GM12878 (cell line): Measurements from ENCODE around the gene SDC1. TPM values are rescaled to one million over a fixed set of nuclear protein-coding genes. Genes with fewer than 3 reads are reported as not detected.

Experiments used
- ATAC-seq: fragments of 200-7000 bp; cut with Tn5 transposase; 3 replicates; pipeline ENCODE4 v1.9.1; 2020; ENCODE audit warnings: mild to moderate bottlenecking, moderate library complexity
- BruUV-seq: library from RNA; stranded (reverse); fragments of 400-500 nt; replicated peaks from 2 replicates; lab custom pipeline; 2021; lab: Mats Ljungman, UMichigan
- CTCF ChIA-PET: fragments of 300-600 bp; sonication (Branson Sonifier 250); formaldehyde crosslinking; extraction: SDS; loops from one replicate; lab custom pipeline; 2021; ENCODE audit warnings: inconsistent platforms; lab: Yijun Ruan, JAX
- POLR2A ChIA-PET: fragments of 350-600 bp; formaldehyde crosslinking; extraction: SDS; loops from one replicate; lab custom pipeline; 2021; ENCODE audit warnings: inconsistent platforms; lab: Charles Lee
- RAD21 ChIA-PET: fragments of 300-600 bp; sonication (Branson Sonifier 250); formaldehyde crosslinking; loops from one replicate; lab custom pipeline; 2023; ENCODE audit warnings: antibody characterized with exemption; ENCODE audit not compliant: unreplicated experiment; lab: Charles Lee
- SMC1A ChIA-PET: fragments of 300-600 bp; sonication (Branson Sonifier 250); formaldehyde crosslinking; loops from one replicate; lab custom pipeline; 2023; ENCODE audit not compliant: unreplicated experiment, uncharacterized antibody; lab: Charles Lee
- DNase-seq: peaks from one replicate; pipeline ENCODE4 v3.0.0-alpha.2; 2011; ENCODE audit warnings: low read depth, low spot score
- FAIRE-seq: peaks from 3 replicates; lab custom pipeline; 2011; peaks lifted over from hg19 to GRCh38; lab: Jason Lieb, UNC
- H2AFZ ChIP-seq: 2 replicates; pipeline ENCODE4 v1.6.0; 2011; ENCODE audit warnings: low read depth, low read length, control low read depth; ENCODE audit not compliant: control insufficient read depth
- H3K27ac ChIP-seq: 2 replicates; pipeline ENCODE4 v1.5.1; 2011; ENCODE audit warnings: control low read depth; ENCODE audit not compliant: control insufficient read depth, insufficient read depth
- H3K27me3 ChIP-seq, 2 experiments: replicated peaks in 1 of 2; 2 replicates each; pipeline versions ENCODE4 v1.6.0 to v1.6.1; 2011; ENCODE audit warnings: low read length in 1 of 2; ENCODE audit not compliant: control insufficient read depth in 2 of 2, insufficient read depth in 2 of 2
- H3K36me3 ChIP-seq, 2 experiments: 2 replicates each; pipeline ENCODE4 v1.5.1; 2011; ENCODE audit warnings: low read length in 1 of 2; ENCODE audit not compliant: control insufficient read depth in 2 of 2, insufficient read depth in 2 of 2
- H3K4me1 ChIP-seq: 2 replicates; pipeline ENCODE4 v1.6.1; 2011; ENCODE audit warnings: mild to moderate bottlenecking, low read length, moderate library complexity, mixed read lengths; ENCODE audit not compliant: control insufficient read depth, insufficient read depth
- H3K4me2 ChIP-seq: 2 replicates; pipeline ENCODE4 v1.6.0; 2011; ENCODE audit warnings: control low read depth; ENCODE audit not compliant: control insufficient read depth, insufficient read depth
- H3K4me3 ChIP-seq: fragments of 200-600 bp; sonication (generic); 2 replicates; pipeline ENCODE4 v1.5.1; 2016
- H3K79me2 ChIP-seq: 2 replicates; pipeline ENCODE4 v1.6.0; 2011; ENCODE audit warnings: low read length; ENCODE audit not compliant: control insufficient read depth, insufficient read depth
- H3K9ac ChIP-seq: 2 replicates; pipeline ENCODE4 v1.8.0; 2011; ENCODE audit warnings: low read length, control low read depth, mixed read lengths; ENCODE audit not compliant: control insufficient read depth, insufficient read depth
- H3K9me3 ChIP-seq: replicated peaks from 3 replicates; pipeline ENCODE4 v1.5.1; 2011; ENCODE audit warnings: mild to moderate bottlenecking, low read length; ENCODE audit not compliant: control insufficient read depth, insufficient read depth
- H4K20me1 ChIP-seq: 2 replicates; pipeline ENCODE4 v1.6.0; 2011; ENCODE audit not compliant: control insufficient read depth, insufficient read depth
- ASH2L ChIP-seq: fragments of 300-600, 200-600 bp; sonication (generic); IDR thresholded peaks from 2 replicates; pipeline ENCODE4 v1.6.1; 2017; ENCODE audit warnings: low read depth, mild to moderate bottlenecking, borderline replicate concordance
- ATF7 ChIP-seq: fragments of 450-650 bp; IDR thresholded peaks from 2 replicates; pipeline ENCODE4 v1.6.1; 2016; ENCODE audit warnings: low read depth, mild to moderate bottlenecking
- E4F1 ChIP-seq: fragments of 450-650 bp; IDR thresholded peaks from 2 replicates; pipeline ENCODE4 v1.6.1; 2018; ENCODE audit warnings: borderline replicate concordance, mild to moderate bottlenecking; ENCODE audit not compliant: partially characterized antibody
- EP300 ChIP-seq, 2 experiments: fragments of 150-350 bp in 1 of 2; IDR thresholded peaks; 2 replicates each; pipeline ENCODE4 v1.6.1; 2011 to 2012; ENCODE audit warnings: low read depth in 2 of 2, low read length in 2 of 2, borderline replicate concordance in 1 of 2, improper control_type of control experiment in 1 of 2, inconsistent platforms in 1 of 2; ENCODE audit not compliant: control insufficient read depth in 1 of 2
- IKZF1 ChIP-seq: fragments of 450-650 bp; conservative IDR thresholded peaks from 2 replicates; pipeline ENCODE4 v1.6.1; 2017; ENCODE audit warnings: antibody characterized with exemption, mild to moderate bottlenecking
- MLLT1 ChIP-seq: fragments of 450-650 bp; IDR thresholded peaks from 2 replicates; pipeline ENCODE4 v1.6.1; 2016; ENCODE audit warnings: mild to moderate bottlenecking
- MYC ChIP-seq: IDR thresholded peaks from 2 replicates; pipeline ENCODE4 v1.6.1; 2011; ENCODE audit warnings: mild to moderate bottlenecking, low read length, moderate library complexity, inconsistent platforms; ENCODE audit not compliant: insufficient read depth, insufficient replicate concordance, insufficient read length, severe bottlenecking
- RAD51 ChIP-seq: fragments of 450-650 bp; IDR thresholded peaks from 2 replicates; pipeline ENCODE4 v1.6.1; 2016; ENCODE audit warnings: moderate library complexity, mild to moderate bottlenecking, inconsistent platforms
- RUNX3 ChIP-seq: IDR thresholded peaks from 2 replicates; pipeline ENCODE4 v1.6.1; 2012; ENCODE audit warnings: low read length, inconsistent platforms
- SRF ChIP-seq, 2 experiments: IDR thresholded peaks; 2 replicates each; pipeline ENCODE4 v1.6.1; 2011; ENCODE audit warnings: low read depth in 2 of 2, low read length in 2 of 2, mild to moderate bottlenecking in 1 of 2, moderate library complexity in 1 of 2
- TCF12 ChIP-seq: IDR thresholded peaks from 2 replicates; pipeline ENCODE4 v1.6.1; 2011; ENCODE audit warnings: low read depth, mild to moderate bottlenecking, low read length
- TCF3 ChIP-seq: IDR thresholded peaks from 2 replicates; pipeline ENCODE4 v1.6.1; 2012; ENCODE audit warnings: low read depth, mild to moderate bottlenecking, low read length, borderline replicate concordance; ENCODE audit not compliant: insufficient read depth
- USF2 ChIP-seq: IDR thresholded peaks from 2 replicates; pipeline ENCODE4 v1.6.1; 2011; ENCODE audit warnings: low read depth, low read length, improper control_type of control experiment, borderline replicate concordance
- ZNF24 ChIP-seq: fragments of 450-650 bp; IDR thresholded peaks from 2 replicates; pipeline ENCODE4 v1.6.1; 2017; ENCODE audit warnings: antibody characterized with exemption, mild to moderate bottlenecking
- ZNF592 ChIP-seq: fragments of 450-650 bp; IDR thresholded peaks from 2 replicates; pipeline ENCODE4 v1.6.1; 2017; ENCODE audit warnings: mild to moderate bottlenecking, moderate library complexity
- WGBS: methylation state at CpG from one replicate; pipeline ENCODE4 v1.1.6; 2016; ENCODE audit warnings: low lambda C conversion rate; ENCODE audit not compliant: insufficient replicate concordance, insufficient coverage; ENCODE audit errors: missing lambda C conversion rate; 5-methylcytosine and 5-hydroxymethylcytosine counted together
- in situ Hi-C: fragments of 300-500 bp; cut with MboI; formaldehyde crosslinking; loops from 9 replicates; pipeline ENCODE4 v1.14.3; 2018; ENCODE audit warnings: mixed read lengths
- intact Hi-C: fragments of 100-400 bp; cut with micrococcal nuclease; formaldehyde crosslinking; loops from one replicate; pipeline ENCODE4 v1.14.2; 2022; ENCODE audit not compliant: unreplicated experiment
- polyA plus RNA-seq, 11 experiments: library from polyadenylated mRNA; depleted of rRNA in 4 of 11; unstranded in 6 of 11; stranded (reverse) in 5 of 11; fragments of >200 nt; fragmentation: Nextera tagmentation in 4 of 11; fragmentation: Illumina TruSeq in 1 of 11; extraction: Ambion mirVana in 4 of 11; extraction: Trizol in 1 of 11; gene quantifications; 1 replicate in 1 of 11; 2 replicates in 10 of 11; pipeline versions ENCODE4 v1.2.1 to v1.2.3, GENCODE V29; 2011 to 2016; ENCODE audit warnings: inconsistent platforms in 2 of 11, missing spikeins in 2 of 11, low read depth in 1 of 11
- total RNA-seq, 4 experiments: library from RNA; depleted of rRNA in 3 of 4; stranded (reverse); fragments of >200 nt in 3 of 4; fragmentation: Illumina TruSeq in 1 of 4; extraction: Trizol in 1 of 4; gene quantifications; 2 replicates each; pipeline versions ENCODE4 v1.2.1 to v1.2.3, GENCODE V29; 2013 to 2021

Gene SDC1
- total and polyA plus RNA-seq, 10 of the 15 experiments (the other 5 are each of a cell fraction or from before 2014, with no cell fraction given): 0.85 to 36.8 (median 23.7) TPM

- in situ Hi-C loops: no loop called here
- Histone ChIP-seq H3K9me3 (no peaks in the 10 kb centered on the region), H3K4me2 (no peak overlapping the region), H3K79me2 (no peaks in the 10 kb centered on the region), H4K20me1 (no peaks in the 10 kb centered on the region), H3K4me1 (peaks cover 14% of the 10 kb centered on the region), H3K9ac (no peak overlapping the region), H3K27me3 (no peaks in the 10 kb centered on the region; a peak in 1 of 4 replicates), H3K36me3 (no peaks in the 10 kb centered on the region), H3K4me3 (no peak overlapping the region), H3K27ac (no peak overlapping the region), H2AFZ (no peak overlapping the region)
- POLR2A ChIA-PET: interaction anchor here (0.6 to 1.4 kb wide), 3 partner anchors 16 to 107 kb away, joined by 3 to 4 read pairs (median 4); no protein-coding TSS in a partner anchor
- ATAC-seq (no peak), FAIRE-seq (no peak), DNase-seq (no peak)
- intact Hi-C loops: no loop called here
- no TSS peak for BruUV-seq
- CTCF ChIA-PET: interaction anchor here (1.2 kb wide), 1 partner anchor 35 kb away, joined by 3 read pairs; the partner anchor contains the start of gene SDC1
- SMC1A ChIA-PET: interaction anchor here (1.1 to 1.4 kb wide), 2 partner anchors 18 to 53 kb away, joined by 3 to 4 read pairs; no protein-coding TSS in a partner anchor
- 42% methylated on average over 9 of the region's 9 CpGs for WGBS
- RAD21 ChIA-PET: interaction anchor here (1.7 kb wide), 1 partner anchor 35 kb away, joined by 7 read pairs; the partner anchor contains the start of gene SDC1
- no peak for TF ChIP-seq ATF7
- TF ChIP-seq TCF3: no peak
- TF ChIP-seq EP300 (IDR thresholded peaks at IDR 0.05; ENCODE audit: borderline replicate concordance in 1 of 2, control insufficient read depth in 1 of 2, low read depth in 2 of 2, low read length in 2 of 2): no peak
- TF ChIP-seq E4F1: no peak
- TF ChIP-seq ZNF24: no peak
- TF ChIP-seq ASH2L: no peak
- TF ChIP-seq IKZF1: no peak
- no peak for TF ChIP-seq RAD51
- TF ChIP-seq ZNF592: no peak
- TF ChIP-seq MLLT1: no peak
- no peak for TF ChIP-seq RUNX3
- no peak for TF ChIP-seq TCF12
- TF ChIP-seq USF2: no peak
- no peak for TF ChIP-seq MYC
- no peak for TF ChIP-seq SRF (IDR thresholded peaks at IDR 0.05; ENCODE audit: low read depth in 2 of 2, low read length in 2 of 2)
These were observed 34.8 kb downstream of the SDC1 start for GRCh38 chr2:20190170-20190569.
